ENCODE results near the gene TRIM33.
A peak's percentile ranks its signal among the peaks of the same experiment; 100 is the strongest.

Gene TRIM33

DNA sequence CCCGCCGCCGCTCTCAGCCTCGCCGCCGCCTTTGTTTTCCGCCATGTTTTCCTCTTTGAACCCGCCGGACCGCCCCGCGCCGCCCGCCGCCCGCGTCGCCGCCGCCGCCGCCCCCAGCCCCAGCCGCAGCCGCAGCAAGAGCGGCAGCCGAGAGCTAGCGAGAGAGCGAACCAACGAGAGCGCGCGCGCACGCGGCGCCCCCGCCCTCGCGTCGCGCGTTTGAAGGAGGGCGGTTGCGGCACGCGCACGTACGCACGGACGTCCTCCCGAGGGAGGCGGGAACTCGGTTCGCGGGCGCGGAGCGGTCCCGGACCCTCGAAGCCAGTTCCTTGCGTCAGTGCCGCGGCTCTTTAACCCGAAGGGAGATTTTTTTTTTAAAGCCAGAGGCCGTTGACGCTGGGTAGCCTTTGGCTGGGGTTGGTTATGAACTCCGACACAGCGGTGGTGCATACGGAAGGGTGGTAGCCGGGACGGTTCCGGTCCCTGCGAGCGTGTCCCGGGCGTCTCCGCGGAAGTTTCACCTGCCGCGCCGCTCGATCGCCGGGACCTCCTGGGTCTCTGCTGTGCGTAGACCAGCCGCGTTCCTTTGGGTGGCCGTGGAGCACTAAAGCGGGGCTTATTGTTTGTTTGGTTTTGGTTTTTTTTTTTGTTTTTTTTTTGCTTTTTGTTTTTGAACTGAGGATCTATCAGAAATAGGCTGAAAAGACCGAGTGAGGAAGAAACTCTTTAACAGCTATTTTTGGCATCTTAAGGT is at the start of gene TRIM33:
Gene TRIM33 (minus strand): TSS at position 172 of the 754 bp plus-strand sequence. CDS start 127 bp downstream, at position 45.
- Mint-ChIP-seq H3K4me1 (ENCODE audit: low read depth) (peaks cover 48% of the 10 kb centered on the region), H3K4me3 (peak within 1 kb of the TSS; percentile 98), H3K9me3 (ENCODE audit: low read depth) (no peaks in the 10 kb centered on the region), H3K27ac (peak within 1 kb of the TSS; percentile 98), H3K36me3 (no peaks in the 10 kb centered on the region), H3K27me3 (no peaks in the 10 kb centered on the region)

GRCh38 chr1:114559356-114559755 is 48.4 kb upstream of the TRIM33 start:
- Mint-ChIP-seq H3K9me3 (ENCODE audit: low read depth) (no peaks in the 10 kb centered on the region), H3K27ac (no peak overlapping the region), H3K4me1 (ENCODE audit: low read depth) (no peaks in the 10 kb centered on the region), H3K36me3 (peaks cover 2% of the 10 kb centered on the region), H3K4me3 (no peak overlapping the region), H3K27me3 (no peaks in the 10 kb centered on the region)

GRCh38 chr1:114558544-114558943 is 47.5 kb upstream of the TRIM33 start:
- H3K27me3 Mint-ChIP-seq: no peaks in the 10 kb centered on the region

GRCh38 chr1:114554577-114554976 is 43.6 kb upstream of the TRIM33 start:
- H3K9me3 Mint-ChIP-seq (ENCODE audit: low read depth): no peaks in the 10 kb centered on the region

More at GRCh38 chr1:114558544-114558943, 47.5 kb upstream of the TRIM33 start:
- Mint-ChIP-seq H3K4me3 (no peak overlapping the region), H3K9me3 (ENCODE audit: low read depth) (no peaks in the 10 kb centered on the region), H3K4me1 (ENCODE audit: low read depth) (no peaks in the 10 kb centered on the region), H3K36me3 (peaks cover 2% of the 10 kb centered on the region), H3K27ac (no peak overlapping the region)

DNA sequence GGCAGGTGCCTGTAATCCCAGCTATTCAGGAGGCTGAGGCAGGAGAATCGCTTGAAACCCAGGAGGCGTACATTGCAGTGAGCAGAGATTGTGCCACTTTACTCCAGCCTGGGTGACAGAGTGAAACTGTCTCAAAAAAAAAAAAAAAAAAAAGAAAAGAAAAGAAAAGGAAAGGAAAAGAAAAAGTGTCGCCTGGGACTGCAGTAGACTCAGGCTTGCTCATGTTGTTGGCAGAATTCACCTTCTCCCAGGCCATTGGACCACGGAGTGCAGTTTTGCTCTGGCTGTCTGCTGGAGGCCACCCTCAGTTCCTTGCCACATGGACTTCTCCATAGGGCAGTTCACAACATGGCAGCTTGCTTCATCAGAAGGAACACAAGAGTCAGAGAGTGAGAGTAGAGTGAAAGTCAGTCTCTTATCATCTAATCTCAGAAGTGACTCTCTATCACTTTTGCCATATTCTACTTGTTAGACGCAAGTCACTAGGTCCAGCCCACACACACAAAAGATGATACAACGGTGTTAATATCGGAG is 41.2 kb upstream of the TRIM33 start:
- no peaks in the 10 kb centered on the region for H3K9me3 Mint-ChIP-seq (ENCODE audit: low read depth)

More at GRCh38 chr1:114554577-114554976, 43.6 kb upstream of the TRIM33 start:
- no peaks in the 10 kb centered on the region for H3K36me3 Mint-ChIP-seq
- H3K27ac Mint-ChIP-seq: no peak overlapping the region
- no peaks in the 10 kb centered on the region for H3K4me1 Mint-ChIP-seq (ENCODE audit: low read depth)
- H3K4me3 Mint-ChIP-seq: no peak overlapping the region
- H3K27me3 Mint-ChIP-seq: peaks cover 4% of the 10 kb centered on the region

GRCh38 chr1:114551400-114551799 is 40.4 kb upstream of the TRIM33 start:
- Mint-ChIP-seq H3K27me3 (peaks cover 4% of the 10 kb centered on the region), H3K27ac (no peak overlapping the region), H3K36me3 (no peaks in the 10 kb centered on the region), H3K4me1 (ENCODE audit: low read depth) (no peaks in the 10 kb centered on the region), H3K4me3 (no peak overlapping the region), H3K9me3 (ENCODE audit: low read depth) (no peaks in the 10 kb centered on the region)

More for the DNA sequence above, 41.2 kb upstream of the TRIM33 start:
- Mint-ChIP-seq H3K4me1 (ENCODE audit: low read depth) (no peaks in the 10 kb centered on the region), H3K36me3 (no peaks in the 10 kb centered on the region), H3K27me3 (peaks cover 4% of the 10 kb centered on the region), H3K27ac (no peak overlapping the region), H3K4me3 (no peak overlapping the region)

DNA sequence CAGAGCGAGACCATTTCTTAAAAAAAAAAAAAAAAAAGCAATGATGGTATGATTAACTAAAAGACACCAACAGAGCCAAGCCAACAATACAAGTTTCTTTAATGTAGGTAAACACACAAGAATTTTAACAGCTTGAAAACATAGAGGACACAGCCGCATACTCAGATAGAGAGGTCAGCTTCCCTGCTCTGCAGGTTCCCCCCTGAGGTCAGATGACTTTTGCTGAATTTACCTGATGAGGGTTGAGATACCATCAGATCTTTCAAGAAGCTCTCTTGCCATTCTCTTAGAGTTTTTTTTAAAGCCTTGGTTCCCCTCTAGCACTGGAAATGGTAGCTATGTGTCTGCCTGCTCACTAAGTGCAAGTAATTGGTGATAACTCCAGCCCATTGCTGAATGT is 39.3 kb upstream of the TRIM33 start:
- Mint-ChIP-seq H3K4me3 (no peak overlapping the region), H3K27me3 (peaks cover 4% of the 10 kb centered on the region), H3K27ac (no peak overlapping the region), H3K36me3 (no peaks in the 10 kb centered on the region), H3K4me1 (ENCODE audit: low read depth) (no peaks in the 10 kb centered on the region), H3K9me3 (ENCODE audit: low read depth) (no peaks in the 10 kb centered on the region)

DNA sequence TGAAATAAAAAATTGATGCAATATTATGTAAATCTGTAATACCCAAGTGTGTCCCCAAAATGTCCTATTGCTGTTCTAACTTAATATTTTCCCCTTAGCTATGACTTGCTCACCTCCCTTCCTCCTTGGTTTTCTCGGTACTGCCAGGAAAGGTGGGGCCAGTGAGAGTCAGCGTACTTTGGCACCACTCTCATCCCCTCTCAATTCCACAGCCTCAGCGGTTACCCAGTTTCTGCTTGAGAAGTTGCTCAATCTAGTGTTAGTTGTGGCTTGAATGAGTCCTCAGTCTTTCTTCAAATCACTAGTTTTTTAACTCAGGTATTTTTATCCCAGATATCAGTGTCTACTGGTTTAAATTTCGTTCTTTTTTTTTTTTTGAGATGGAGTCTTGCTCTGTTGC is 38.1 kb upstream of the TRIM33 start:
- no peaks in the 10 kb centered on the region for H3K4me1 Mint-ChIP-seq (ENCODE audit: low read depth)

GRCh38 chr1:114547076-114547475 is 36.1 kb upstream of the TRIM33 start:
- H3K36me3 Mint-ChIP-seq: peaks cover 2% of the 10 kb centered on the region
- H3K27ac Mint-ChIP-seq: no peak overlapping the region
- H3K27me3 Mint-ChIP-seq: peaks cover 2% of the 10 kb centered on the region
- no peak overlapping the region for H3K4me3 Mint-ChIP-seq
- no peaks in the 10 kb centered on the region for H3K4me1 Mint-ChIP-seq (ENCODE audit: low read depth)
- H3K9me3 Mint-ChIP-seq (ENCODE audit: low read depth): no peaks in the 10 kb centered on the region

More for the DNA sequence above, 38.1 kb upstream of the TRIM33 start:
- Mint-ChIP-seq H3K9me3 (ENCODE audit: low read depth) (no peaks in the 10 kb centered on the region), H3K4me3 (no peak overlapping the region), H3K36me3 (no peaks in the 10 kb centered on the region), H3K27ac (no peak overlapping the region), H3K27me3 (peaks cover 4% of the 10 kb centered on the region)

DNA sequence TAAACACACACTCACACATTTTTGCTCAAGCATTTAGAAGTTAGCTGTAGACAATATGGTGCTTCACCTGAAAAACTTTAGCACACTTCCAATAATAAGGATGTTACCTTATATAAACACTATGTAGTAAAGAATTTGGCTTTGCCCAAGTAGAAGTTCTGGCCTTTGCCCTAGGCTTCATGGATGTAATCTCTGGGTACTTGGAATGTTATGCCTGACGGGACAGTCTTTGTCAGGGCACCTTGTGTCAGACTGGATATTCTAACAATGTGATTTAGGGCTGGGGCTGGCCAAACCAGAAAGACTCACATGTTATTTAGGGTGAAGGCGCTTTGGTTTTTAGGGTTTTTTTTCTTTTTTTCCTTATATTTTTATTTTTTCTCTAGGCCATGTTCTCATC is 34.8 kb upstream of the TRIM33 start:
- H3K4me1 Mint-ChIP-seq (ENCODE audit: low read depth): no peaks in the 10 kb centered on the region
- H3K9me3 Mint-ChIP-seq (ENCODE audit: low read depth): no peaks in the 10 kb centered on the region
- no peak overlapping the region for H3K4me3 Mint-ChIP-seq
- no peak overlapping the region for H3K27ac Mint-ChIP-seq
- no peaks in the 10 kb centered on the region for H3K27me3 Mint-ChIP-seq
- peaks cover 2% of the 10 kb centered on the region for H3K36me3 Mint-ChIP-seq

GRCh38 chr1:114545315-114545714 is 34.3 kb upstream of the TRIM33 start:
- no peaks in the 10 kb centered on the region for H3K27me3 Mint-ChIP-seq
- no peak overlapping the region for H3K4me3 Mint-ChIP-seq
- peaks cover 2% of the 10 kb centered on the region for H3K36me3 Mint-ChIP-seq
- H3K4me1 Mint-ChIP-seq (ENCODE audit: low read depth): no peaks in the 10 kb centered on the region
- no peaks in the 10 kb centered on the region for H3K9me3 Mint-ChIP-seq (ENCODE audit: low read depth)
- no peak overlapping the region for H3K27ac Mint-ChIP-seq

GRCh38 chr1:114540821-114541220 is 29.8 kb upstream of the TRIM33 start:
- peaks cover 2% of the 10 kb centered on the region for H3K36me3 Mint-ChIP-seq
- no peaks in the 10 kb centered on the region for H3K27me3 Mint-ChIP-seq
- H3K4me1 Mint-ChIP-seq (ENCODE audit: low read depth): no peaks in the 10 kb centered on the region
- no peaks in the 10 kb centered on the region for H3K9me3 Mint-ChIP-seq (ENCODE audit: low read depth)
- no peak overlapping the region for H3K27ac Mint-ChIP-seq
- no peak overlapping the region for H3K4me3 Mint-ChIP-seq

DNA sequence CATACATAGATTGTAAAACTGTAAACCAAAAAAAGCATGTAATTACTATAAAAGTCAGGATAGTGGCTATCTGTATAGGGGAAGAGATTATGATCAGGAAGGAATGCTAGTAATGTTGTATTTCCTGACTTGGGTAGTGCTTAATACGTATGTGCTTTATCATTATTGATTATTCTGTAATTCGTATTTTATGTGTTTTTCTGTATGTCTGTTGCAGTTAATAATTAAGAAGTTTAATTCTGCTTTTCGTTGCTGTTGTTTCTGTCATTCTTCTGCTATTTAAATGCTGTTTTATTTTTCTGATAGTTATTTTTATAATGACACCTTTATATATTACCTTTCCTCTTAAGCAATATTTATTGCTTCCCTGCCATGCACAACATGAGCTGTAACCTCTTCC is 29.3 kb upstream of the TRIM33 start:
- peaks cover 2% of the 10 kb centered on the region for H3K36me3 Mint-ChIP-seq
- no peak overlapping the region for H3K4me3 Mint-ChIP-seq
- no peaks in the 10 kb centered on the region for H3K27me3 Mint-ChIP-seq
- H3K27ac Mint-ChIP-seq: no peak overlapping the region
- H3K9me3 Mint-ChIP-seq (ENCODE audit: low read depth): no peaks in the 10 kb centered on the region
- H3K4me1 Mint-ChIP-seq (ENCODE audit: low read depth): no peaks in the 10 kb centered on the region

DNA sequence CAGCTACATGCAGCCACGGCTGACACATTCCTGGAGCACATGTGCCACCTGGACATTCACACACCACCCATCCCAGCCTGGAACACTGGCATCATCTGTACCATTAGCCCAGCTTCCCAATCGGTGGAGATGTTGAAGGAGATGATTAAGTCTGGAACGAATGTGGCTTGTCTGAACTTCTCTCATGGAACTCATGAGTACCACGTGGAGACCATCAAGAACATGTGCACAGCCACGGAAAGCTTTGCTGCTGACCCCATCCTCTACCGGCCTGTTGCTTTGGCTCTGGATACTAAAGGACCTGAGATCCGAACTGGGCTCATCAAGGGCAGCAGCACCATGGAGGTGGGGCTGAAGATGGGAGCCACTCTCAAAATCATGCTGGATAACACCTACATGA is 25.0 kb upstream of the TRIM33 start:
- Mint-ChIP-seq H3K4me3 (no peak overlapping the region), H3K27me3 (no peaks in the 10 kb centered on the region), H3K9me3 (ENCODE audit: low read depth) (no peaks in the 10 kb centered on the region), H3K36me3 (no peaks in the 10 kb centered on the region), H3K27ac (no peak overlapping the region), H3K4me1 (ENCODE audit: low read depth) (no peaks in the 10 kb centered on the region)

- H3K36me3 Mint-ChIP-seq: no peaks in the 10 kb centered on the region
- H3K9me3 Mint-ChIP-seq (ENCODE audit: low read depth): no peaks in the 10 kb centered on the region
- no peak overlapping the region for H3K4me3 Mint-ChIP-seq
- no peaks in the 10 kb centered on the region for H3K4me1 Mint-ChIP-seq (ENCODE audit: low read depth)
- H3K27ac Mint-ChIP-seq: no peak overlapping the region
- no peaks in the 10 kb centered on the region for H3K27me3 Mint-ChIP-seq
These were observed 24.4 kb upstream of the TRIM33 start for GRCh38 chr1:114535401-114535800.

DNA sequence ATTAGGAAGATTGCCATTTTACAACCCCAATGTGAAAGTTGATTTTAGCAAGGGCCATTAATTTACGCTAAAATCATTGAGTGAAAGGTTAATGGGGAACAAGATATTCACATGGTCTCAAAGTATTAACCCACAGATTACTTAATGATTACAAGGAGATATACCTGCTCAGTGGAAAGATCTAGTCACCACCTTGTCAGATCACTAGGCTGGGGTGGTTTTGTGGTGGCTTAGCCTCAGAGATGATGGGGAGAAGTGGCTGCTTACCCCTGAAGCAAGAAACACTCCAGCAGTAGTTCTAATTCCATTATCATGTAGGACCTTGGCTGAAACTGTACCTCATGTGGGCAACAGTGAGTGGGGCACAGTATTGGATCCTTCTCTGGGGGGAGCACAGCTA is 20.1 kb upstream of the TRIM33 start:
- no peaks in the 10 kb centered on the region for H3K36me3 Mint-ChIP-seq
- no peak overlapping the region for H3K4me3 Mint-ChIP-seq
- H3K4me1 Mint-ChIP-seq (ENCODE audit: low read depth): no peaks in the 10 kb centered on the region
- no peak overlapping the region for H3K27ac Mint-ChIP-seq
- no peaks in the 10 kb centered on the region for H3K27me3 Mint-ChIP-seq
- no peaks in the 10 kb centered on the region for H3K9me3 Mint-ChIP-seq (ENCODE audit: low read depth)

Measured in activated naive CD8-positive, alpha-beta T cell (primary cell).